HG03095 (cell line): Measurements from ENCODE around the gene GALNT11.

Source experiments
- ATAC-seq: cut with Tn5 transposase; IDR thresholded peaks from one replicate; pipeline ENCODE4 v1.9.1; 2021; ENCODE audit warnings: moderate library complexity; ENCODE audit not compliant: unreplicated experiment

GALNT11 gene

DNA sequence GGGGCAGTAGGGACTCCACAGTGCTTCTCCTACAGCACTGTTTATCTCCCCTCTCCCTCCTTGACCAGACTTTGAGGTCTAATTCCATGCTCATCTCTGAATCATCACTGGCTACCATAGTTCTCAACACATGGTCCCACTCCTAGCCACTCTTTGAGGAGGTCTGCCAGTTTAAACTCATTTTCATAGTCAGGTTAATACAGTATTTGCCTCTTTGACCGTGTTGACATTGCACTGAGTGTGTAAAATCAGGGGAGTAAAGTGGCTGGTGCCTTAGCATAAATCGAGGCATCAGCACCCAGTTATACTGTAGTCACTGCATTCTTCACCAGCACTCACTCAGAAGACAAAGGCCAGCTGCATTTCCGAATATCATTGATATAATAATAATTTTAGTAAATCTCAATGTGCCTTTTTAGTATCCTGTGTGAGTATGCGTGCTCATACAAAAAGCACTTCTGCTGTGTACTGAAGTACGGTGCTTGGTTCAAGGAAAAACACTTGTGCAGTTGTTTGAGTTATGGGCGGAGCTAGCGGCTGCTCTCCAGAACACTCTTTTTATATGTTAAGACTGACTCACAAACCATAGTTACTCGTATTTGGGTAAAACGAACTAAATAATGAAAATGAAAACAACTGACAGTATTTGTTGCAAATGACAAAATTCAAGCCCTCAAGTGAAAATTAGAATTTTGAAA is 89.7 kb downstream of the GALNT11 start:
- ATAC-seq = no peak

DNA sequence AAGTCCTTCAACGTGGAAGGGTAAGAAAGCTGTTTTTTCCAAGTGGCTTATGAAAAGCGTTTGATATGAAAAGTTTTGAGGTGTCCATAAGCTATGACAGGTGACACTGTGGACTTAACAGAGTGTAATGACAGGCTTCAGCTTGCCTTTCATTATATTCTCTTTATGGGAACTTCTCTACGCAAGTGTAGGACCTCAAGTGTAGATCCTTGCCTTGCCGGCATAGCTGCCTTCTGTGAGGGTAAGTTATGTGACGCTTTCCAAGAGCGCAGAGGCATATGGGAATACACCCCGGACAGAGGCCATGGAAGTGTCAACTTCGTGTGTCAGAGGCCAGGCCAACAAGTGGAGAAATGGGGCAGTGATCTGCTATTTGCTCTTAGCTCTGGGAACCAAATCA is 91.9 kb downstream of the GALNT11 start:
- no peak for ATAC-seq

- ATAC-seq = no peak
These were observed 94.7 kb downstream of the GALNT11 start for GRCh38 chr7:152120210-152120609.

DNA sequence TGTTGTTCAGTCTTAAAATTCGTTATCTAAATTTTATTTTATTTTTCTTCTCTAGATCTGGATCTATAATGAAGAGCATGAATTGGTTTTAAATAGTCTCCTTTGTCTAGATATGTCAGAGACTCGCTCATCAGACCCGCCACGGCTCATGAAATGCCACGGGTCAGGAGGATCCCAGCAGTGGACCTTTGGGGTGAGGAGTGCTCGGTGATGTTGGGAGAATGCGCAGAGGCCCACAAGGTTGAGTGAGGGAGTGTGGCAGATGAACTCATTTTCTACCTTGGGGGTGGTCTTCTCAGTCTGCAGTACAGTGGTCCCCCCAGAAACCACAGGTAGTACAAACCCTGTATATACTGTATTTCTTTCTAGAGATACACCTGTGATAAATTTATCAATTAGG is 95.3 kb downstream of the GALNT11 start:
- ATAC-seq = no peak

DNA sequence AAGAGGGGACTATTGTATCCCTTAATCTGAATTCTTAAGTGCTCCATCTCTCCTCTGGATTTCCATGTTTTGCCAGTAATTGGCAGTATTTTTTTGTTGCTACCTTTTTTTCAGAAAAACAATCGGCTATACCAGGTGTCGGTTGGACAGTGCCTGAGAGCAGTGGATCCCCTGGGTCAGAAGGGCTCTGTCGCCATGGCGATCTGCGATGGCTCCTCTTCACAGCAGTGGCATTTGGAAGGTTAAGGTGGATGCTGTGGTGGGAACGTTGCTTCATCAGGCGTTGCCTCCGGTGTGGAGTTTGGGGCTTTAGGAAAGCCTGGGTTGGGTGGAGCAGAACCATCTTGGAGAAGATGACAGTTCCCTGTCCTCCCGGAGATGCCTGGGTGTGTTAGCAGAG is 96.0 kb downstream of the GALNT11 start:
- ATAC-seq = no peak

DNA sequence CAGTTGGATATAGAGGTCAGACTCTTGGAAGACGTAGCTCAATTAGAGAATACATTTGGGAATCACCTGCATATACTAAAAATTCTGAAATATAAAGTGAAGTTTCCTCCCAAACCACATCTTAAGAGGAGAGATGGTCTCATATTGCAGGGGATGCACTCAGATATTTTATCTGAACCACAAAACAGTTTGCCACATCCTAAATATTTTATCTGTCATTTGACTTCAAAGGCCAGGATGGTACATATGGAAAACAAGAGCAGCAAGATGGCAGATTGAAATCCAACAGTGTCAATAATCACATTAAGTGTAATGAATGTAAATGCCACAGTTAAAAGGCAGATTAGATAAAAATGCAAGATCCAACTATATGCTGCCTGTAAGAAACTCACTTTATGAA is 97.1 kb downstream of the GALNT11 start:
- ATAC-seq = no peak

GRCh38 chr7:152126741-152127140 is 101.3 kb downstream of the GALNT11 start:
- ATAC-seq = no peak

GRCh38 chr7:152127229-152127628 is 101.8 kb downstream of the GALNT11 start:
- no peak for ATAC-seq

DNA sequence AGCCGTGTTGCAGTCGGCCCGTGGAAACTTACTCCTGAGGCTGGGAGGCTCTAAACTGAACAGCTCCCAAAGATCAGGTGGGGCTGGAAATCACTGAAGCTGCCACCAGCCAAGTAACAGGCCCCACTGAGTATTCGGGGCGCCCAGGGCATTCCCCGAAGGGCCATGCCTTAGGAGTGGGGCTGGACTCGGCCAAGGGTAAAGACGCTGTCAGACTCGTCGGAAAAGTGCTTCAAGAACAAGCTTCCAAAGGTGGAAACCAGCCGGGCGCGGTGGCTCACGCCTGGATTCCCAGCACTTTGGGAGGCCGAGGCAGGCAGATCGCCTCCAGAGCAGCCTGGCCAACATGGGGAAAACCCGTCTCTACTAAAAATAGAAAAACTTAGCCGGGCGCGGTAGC is 102.8 kb downstream of the GALNT11 start:
- no peak for ATAC-seq

- no peak for ATAC-seq
These were observed 103.4 kb downstream of the GALNT11 start for GRCh38 chr7:152128741-152129461.

DNA sequence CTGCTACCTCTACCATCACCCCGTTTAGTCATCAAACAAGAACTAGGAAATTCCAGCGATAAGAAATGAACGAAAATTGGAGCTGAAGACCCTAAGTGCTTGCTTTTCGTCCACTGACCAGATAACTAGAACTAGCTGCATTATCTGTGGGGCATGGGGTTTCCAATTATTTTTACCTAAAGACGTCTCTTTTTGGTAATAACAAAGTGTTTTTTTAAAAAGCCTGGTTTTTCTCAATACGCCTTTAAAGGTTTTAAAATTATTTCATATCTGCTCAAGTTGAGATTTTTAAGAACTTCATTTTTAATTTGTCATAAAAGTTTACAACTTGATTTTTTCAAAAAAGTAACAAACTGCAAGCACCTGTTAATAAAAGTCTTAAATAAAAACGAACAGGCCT is 104.2 kb downstream of the GALNT11 start:
- no peak for ATAC-seq

DNA sequence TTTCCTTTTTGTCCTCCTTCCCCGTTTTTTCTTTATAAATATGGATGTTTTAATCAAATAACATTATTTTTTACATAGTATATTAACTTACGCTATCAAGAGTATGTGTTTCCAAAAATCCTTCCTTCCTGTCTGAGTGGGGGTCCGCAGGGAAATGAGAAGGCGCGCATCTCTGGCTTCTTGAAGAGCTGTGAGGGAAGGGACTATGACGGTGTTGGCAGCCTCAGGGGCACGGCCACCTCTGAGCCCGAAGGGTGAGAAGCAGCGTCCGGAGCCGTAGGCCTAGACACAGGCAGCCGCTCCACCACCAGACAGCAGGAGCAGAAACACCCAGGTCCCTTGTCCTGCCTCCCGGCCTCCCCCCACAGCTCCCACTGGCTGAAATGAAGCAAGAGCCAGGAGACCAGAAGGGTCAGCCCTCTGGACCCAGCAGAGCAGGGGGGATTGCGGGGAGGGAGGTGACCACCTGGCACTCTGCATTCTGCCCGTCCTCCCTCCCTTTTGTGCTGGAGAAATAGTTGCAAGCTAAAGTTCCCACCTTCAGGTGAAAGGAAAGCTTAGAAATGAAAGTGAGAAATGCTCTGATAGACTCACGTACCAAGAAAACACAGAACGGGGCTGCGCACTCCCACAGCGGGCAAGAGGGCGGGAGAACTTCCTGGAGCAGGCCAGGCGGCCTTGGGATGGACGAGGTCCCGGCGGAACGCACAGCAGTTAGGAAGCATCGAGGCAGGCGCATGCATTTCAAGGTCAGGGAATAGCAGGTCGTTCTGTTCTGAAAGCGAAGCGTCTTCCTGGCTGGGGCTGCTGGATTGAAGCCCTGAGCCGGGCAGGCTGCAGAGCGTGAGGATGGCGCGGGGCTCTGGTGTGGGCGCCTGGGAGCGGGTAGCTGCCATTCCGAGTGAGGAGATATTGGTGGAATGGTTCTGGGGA is 105.5 kb downstream of the GALNT11 start:
- no peak for ATAC-seq

GRCh38 chr7:152131981-152132494 is 106.6 kb downstream of the GALNT11 start:
- ATAC-seq = no peak

DNA sequence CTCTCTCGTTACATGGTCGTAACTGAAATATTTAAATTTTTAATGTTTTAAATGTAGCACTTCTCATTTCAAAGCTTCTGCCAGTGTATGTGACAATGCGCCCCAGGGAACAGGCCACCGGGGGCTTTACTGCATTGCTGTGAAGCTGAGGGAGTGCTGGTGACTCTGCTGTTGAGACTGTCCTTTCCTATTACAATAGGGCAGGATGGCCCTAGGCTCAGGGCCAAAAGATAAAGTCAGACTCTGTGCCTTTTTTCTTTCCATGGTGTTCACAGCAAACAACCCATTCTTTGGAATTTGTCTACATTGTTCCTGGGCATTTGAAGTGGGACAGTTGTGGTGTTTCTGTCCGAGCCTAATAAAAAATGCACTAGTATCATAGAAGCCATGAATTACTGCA is 107.3 kb downstream of the GALNT11 start:
- no peak for ATAC-seq

- no peak for ATAC-seq
These were observed 108.3 kb downstream of the GALNT11 start for GRCh38 chr7:152133804-152134203.

DNA sequence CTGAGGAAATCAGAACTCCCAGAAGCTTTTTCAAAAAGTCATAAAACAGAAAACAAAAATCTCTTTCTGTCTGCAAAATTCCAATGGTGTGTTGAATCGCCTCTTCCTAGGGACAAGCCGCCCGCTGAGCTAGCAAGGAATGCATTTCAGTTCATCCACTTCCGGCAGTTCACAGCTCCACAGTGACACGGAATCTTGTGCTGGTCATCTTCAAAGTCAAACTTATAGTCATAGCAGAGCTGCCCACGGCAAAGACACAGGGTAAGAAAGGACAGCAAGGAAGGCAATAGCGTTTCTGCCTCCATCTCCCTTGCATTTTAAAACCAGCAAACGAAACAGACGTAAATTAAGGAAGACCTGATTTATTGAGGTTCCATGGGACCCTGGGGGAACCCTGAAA is 111.2 kb downstream of the GALNT11 start:
- no peak for ATAC-seq

GRCh38 chr7:152137476-152138025 is 112.1 kb downstream of the GALNT11 start:
- no peak for ATAC-seq

- no peak for ATAC-seq
These were observed 114.6 kb downstream of the GALNT11 start for GRCh38 chr7:152140067-152140466.

DNA sequence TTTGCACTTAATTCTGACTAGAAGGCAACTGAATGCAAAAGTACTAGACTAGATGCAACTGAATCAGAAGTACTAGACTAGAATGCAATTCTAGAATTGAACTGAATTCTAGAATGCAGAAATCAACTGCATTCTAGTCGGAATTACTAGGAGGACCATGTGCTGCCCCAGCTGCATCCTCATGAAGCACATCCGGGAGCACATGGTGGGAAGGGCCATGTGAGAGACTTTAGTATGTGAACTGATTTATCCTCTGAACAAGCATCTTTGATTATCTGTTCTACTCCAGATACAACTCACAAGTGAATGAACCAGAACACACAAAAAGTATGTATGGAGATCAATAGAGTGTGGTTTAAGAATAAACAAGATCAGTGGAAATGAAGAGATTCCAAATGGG is 115.1 kb downstream of the GALNT11 start:
- no peak for ATAC-seq

DNA sequence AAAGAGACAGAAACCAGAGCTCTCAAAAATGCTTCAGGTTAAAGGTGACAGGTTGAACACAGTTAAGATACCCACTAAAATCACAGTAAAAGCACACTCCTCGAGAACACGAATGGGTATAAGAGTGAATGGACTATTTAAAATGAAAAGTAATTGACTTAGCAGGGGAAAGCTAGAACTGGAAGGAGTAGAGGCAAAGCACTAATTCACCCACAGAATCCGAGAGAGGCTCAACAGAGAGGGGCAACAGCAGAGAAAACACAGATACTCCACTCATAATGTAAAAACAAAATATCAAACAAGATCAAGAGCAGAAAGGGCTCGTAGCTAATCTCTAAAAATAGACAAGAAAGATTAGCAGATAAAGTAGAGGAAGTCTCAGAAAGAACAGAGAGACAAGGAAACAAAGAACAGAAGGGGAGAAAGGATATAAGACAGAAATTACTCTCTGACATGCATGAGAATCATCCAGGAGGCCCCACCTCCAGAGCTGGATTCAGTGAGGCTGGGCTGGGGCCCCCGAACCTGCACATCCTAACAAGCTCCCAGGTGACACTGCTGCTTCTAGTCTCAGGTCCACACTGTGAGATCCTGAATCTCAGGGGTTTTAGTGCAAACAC is 117.6 kb downstream of the GALNT11 start:
- ATAC-seq = no peak
